ENCODE results near the gene FOXC1.

FOXC1 gene

GRCh38 chr6:1584146-1584545 lies 25.6 kb upstream of the FOXC1 start:
- no peak for DNase-seq (ENCODE audit: low read depth)
- TF ChIP-seq, protein P1, sequence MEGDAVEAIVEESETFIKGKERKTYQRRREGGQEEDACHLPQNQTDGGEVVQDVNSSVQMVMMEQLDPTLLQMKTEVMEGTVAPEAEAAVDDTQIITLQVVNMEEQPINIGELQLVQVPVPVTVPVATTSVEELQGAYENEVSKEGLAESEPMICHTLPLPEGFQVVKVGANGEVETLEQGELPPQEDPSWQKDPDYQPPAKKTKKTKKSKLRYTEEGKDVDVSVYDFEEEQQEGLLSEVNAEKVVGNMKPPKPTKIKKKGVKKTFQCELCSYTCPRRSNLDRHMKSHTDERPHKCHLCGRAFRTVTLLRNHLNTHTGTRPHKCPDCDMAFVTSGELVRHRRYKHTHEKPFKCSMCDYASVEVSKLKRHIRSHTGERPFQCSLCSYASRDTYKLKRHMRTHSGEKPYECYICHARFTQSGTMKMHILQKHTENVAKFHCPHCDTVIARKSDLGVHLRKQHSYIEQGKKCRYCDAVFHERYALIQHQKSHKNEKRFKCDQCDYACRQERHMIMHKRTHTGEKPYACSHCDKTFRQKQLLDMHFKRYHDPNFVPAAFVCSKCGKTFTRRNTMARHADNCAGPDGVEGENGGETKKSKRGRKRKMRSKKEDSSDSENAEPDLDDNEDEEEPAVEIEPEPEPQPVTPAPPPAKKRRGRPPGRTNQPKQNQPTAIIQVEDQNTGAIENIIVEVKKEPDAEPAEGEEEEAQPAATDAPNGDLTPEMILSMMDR (IDR thresholded peaks at IDR 0.05; ENCODE audit: low read depth, low read length, missing control alignments): no peak
- H3K4me3 ChIP-seq (ENCODE audit: low read depth, low read length): no peak overlapping the region

GRCh38 chr6:1584996-1585668 lies 24.6 kb upstream of the FOXC1 start:
- DNase-seq (ENCODE audit: low read depth): no peak
- no peak overlapping the region for H3K4me3 ChIP-seq (ENCODE audit: low read depth, low read length)
- TF ChIP-seq, protein P1 (IDR thresholded peaks at IDR 0.05; ENCODE audit: low read depth, low read length, missing control alignments): no peak

DNA sequence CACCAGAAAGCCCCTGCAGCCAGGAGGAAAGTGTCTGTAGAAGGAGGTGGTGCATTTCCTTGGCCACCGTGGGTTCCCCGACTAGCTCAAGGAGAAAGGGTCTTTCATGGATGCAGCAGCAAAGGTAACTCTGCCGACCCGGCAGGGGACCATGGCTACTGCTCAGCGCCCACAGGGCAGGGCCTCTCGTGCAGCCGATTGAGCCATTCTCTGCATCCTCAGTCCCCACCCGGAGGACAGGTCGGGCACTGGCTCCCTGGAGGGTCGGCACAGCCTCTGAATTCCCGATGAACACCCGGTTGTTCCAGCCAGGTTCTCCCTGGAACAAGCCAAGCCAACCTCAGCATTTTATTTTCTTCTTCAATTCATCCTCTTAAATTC lies 24.1 kb upstream of the FOXC1 start:
- no peak for DNase-seq (ENCODE audit: low read depth)
- TF ChIP-seq, protein P1 (IDR thresholded peaks at IDR 0.05; ENCODE audit: low read depth, low read length, missing control alignments): no peak
- no peak overlapping the region for H3K4me3 ChIP-seq (ENCODE audit: low read depth, low read length)

GRCh38 chr6:1586256-1586655 lies 23.5 kb upstream of the FOXC1 start:
- no peak overlapping the region for H3K4me3 ChIP-seq (ENCODE audit: low read depth, low read length)
- no peak for DNase-seq (ENCODE audit: low read depth)
- TF ChIP-seq, protein P1 (IDR thresholded peaks at IDR 0.05; ENCODE audit: low read depth, low read length, missing control alignments): no peak

GRCh38 chr6:1586861-1587450 lies 22.8 kb upstream of the FOXC1 start:
- no peak overlapping the region for H3K4me3 ChIP-seq (ENCODE audit: low read depth, low read length)
- TF ChIP-seq, protein P1 (IDR thresholded peaks at IDR 0.05; ENCODE audit: low read depth, low read length, missing control alignments): no peak
- DNase-seq (ENCODE audit: low read depth): no peak

- DNase-seq (ENCODE audit: low read depth): no peak
- TF ChIP-seq, protein P1 (IDR thresholded peaks at IDR 0.05; ENCODE audit: low read depth, low read length, missing control alignments): no peak
- no peak overlapping the region for H3K4me3 ChIP-seq (ENCODE audit: low read depth, low read length)
These were observed 22.2 kb upstream of the FOXC1 start for GRCh38 chr6:1587546-1587945.

DNA sequence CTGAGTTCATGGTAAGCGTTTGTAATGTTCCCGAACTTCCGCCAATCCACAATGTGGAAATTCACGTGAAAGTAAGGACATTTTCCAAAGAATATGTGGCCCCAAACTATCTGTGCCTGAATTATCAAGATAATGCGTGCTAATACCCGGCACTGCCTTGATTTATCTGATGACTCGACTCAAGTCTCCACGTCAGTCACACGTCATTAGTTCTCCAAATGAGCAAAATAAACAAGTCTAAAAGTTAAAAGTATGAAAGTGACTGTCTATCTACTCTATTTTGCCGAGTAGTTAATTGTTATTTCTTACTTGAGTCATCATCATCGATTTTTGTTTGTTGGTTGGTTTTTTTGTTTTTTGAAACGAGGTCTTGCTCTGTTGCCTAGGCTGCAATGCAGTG lies 21.7 kb upstream of the FOXC1 start:
- H3K4me3 ChIP-seq (ENCODE audit: low read depth, low read length): no peak overlapping the region
- DNase-seq (ENCODE audit: low read depth): no peak
- TF ChIP-seq, protein P1 (IDR thresholded peaks at IDR 0.05; ENCODE audit: low read depth, low read length, missing control alignments): no peak

Measured in GM12864 (cell line).